H1 (cell line): ENCODE measurements around the gene U2AF1L4. TPM values are rescaled to one million over a fixed set of nuclear protein-coding genes. Genes with fewer than 3 reads are reported as not detected.

Source experiments
- CTCF ChIA-PET: fragments of 300-600 bp; sonication (Branson Sonifier 250); formaldehyde crosslinking; loops from one replicate; lab custom pipeline; 2021; ENCODE audit not compliant: partially characterized antibody; lab: Charles Lee
- POLR2A ChIA-PET: fragments of 300-600 bp; sonication (Branson Sonifier 250); formaldehyde crosslinking; loops from one replicate; lab custom pipeline; 2021; ENCODE audit warnings: inconsistent platforms; ENCODE audit not compliant: partially characterized antibody; lab: Charles Lee
- DNase-seq, 2 experiments: peaks; one replicate each; pipeline versions ENCODE4 v3.0.0 to v3.0.0-alpha.2; 2010 to 2022; ENCODE audit warnings: low spot score in 2 of 2, low read depth in 1 of 2, mixed read lengths in 1 of 2
- FAIRE-seq: peaks from 2 replicates; lab custom pipeline; 2011; peaks lifted over from hg19 to GRCh38; lab: Jason Lieb, UNC
- H2AFZ ChIP-seq: 2 replicates; pipeline ENCODE4 v1.8.1; 2012; ENCODE audit warnings: low read length, inconsistent platforms
- H2AK5ac ChIP-seq: 2 replicates; pipeline ENCODE4 v1.6.1; 2013; ENCODE audit warnings: low read depth, low read length
- H2BK120ac ChIP-seq: replicated peaks from 2 replicates; pipeline ENCODE3; 2013; ENCODE audit warnings: low read depth, low read length, inconsistent platforms
- H2BK12ac ChIP-seq: 2 replicates; pipeline ENCODE4 v1.6.1; 2013; ENCODE audit warnings: low read depth, low read length
- H2BK15ac ChIP-seq: 2 replicates; pipeline ENCODE4 v1.6.1; 2013; ENCODE audit warnings: low read length
- H2BK20ac ChIP-seq: 2 replicates; pipeline ENCODE4 v1.6.1; 2013; ENCODE audit warnings: low read length
- H2BK5ac ChIP-seq: 2 replicates; pipeline ENCODE4 v1.6.1; 2013; ENCODE audit warnings: low read depth, low read length
- H3K14ac ChIP-seq: 2 replicates; pipeline ENCODE4 v1.6.1; 2013; ENCODE audit warnings: inconsistent platforms; ENCODE audit not compliant: insufficient read length
- H3K18ac ChIP-seq: 2 replicates; pipeline ENCODE4 v1.6.1; 2013; ENCODE audit warnings: low read length; ENCODE audit errors: extremely low read depth
- H3K23ac ChIP-seq: 2 replicates; pipeline ENCODE4 v1.6.1; 2013; ENCODE audit warnings: inconsistent platforms; ENCODE audit not compliant: insufficient read length
- H3K23me2 ChIP-seq: 2 replicates; pipeline ENCODE4 v1.6.1; 2013; ENCODE audit warnings: low read depth, low read length
- H3K27ac ChIP-seq: 2 replicates; pipeline ENCODE4 v1.6.1; 2011; ENCODE audit warnings: low read depth, low read length, inconsistent platforms
- H3K27me3 ChIP-seq, 4 experiments: replicated peaks in 1 of 4; 1 replicate in 1 of 4; 2 replicates in 3 of 4; pipeline versions ENCODE4 v1.6.1 to v1.8.1; 2011 to 2013; ENCODE audit warnings: low read length in 3 of 4, mild to moderate bottlenecking in 3 of 4, inconsistent platforms in 2 of 4, mixed read lengths in 2 of 4, moderate library complexity in 1 of 4; ENCODE audit not compliant: control insufficient read depth in 3 of 4, insufficient read depth in 3 of 4; ENCODE audit errors: extremely low read depth in 1 of 4
- H3K36me3 ChIP-seq, 4 experiments: 2 replicates each; pipeline versions ENCODE4 v1.6.1 to v1.8.1; 2011 to 2013; ENCODE audit warnings: mild to moderate bottlenecking in 4 of 4, low read length in 3 of 4, moderate library complexity in 2 of 4, control low read depth in 1 of 4, inconsistent platforms in 1 of 4; ENCODE audit not compliant: insufficient read depth in 4 of 4, control insufficient read depth in 2 of 4
- H3K4ac ChIP-seq: replicated peaks from 2 replicates; pipeline ENCODE3; 2013; ENCODE audit warnings: low read length, low read depth, mixed read lengths, inconsistent platforms; ENCODE audit not compliant: insufficient read length
- H3K4me1 ChIP-seq, 4 experiments: replicated peaks in 1 of 4; 1 replicate in 1 of 4; 2 replicates in 3 of 4; pipeline versions ENCODE4 v1.6.1 to v1.8.1; 2011 to 2013; ENCODE audit warnings: low read length in 3 of 4, inconsistent platforms in 2 of 4, mixed read lengths in 1 of 4; ENCODE audit not compliant: insufficient read depth in 4 of 4, control insufficient read depth in 3 of 4
- H3K4me2 ChIP-seq, 2 experiments: 2 replicates each; pipeline versions ENCODE4 v1.6.1 to v1.8.1; 2011 to 2013; ENCODE audit warnings: low read depth in 2 of 2, low read length in 2 of 2, control low read depth in 1 of 2, inconsistent platforms in 1 of 2, mild to moderate bottlenecking in 1 of 2; ENCODE audit not compliant: insufficient read depth in 1 of 2
- H3K4me3 ChIP-seq, 4 experiments: fragments of 200-600, 300-600 bp in 1 of 4; sonication (generic), shearing (Covaris generic), sonication (Bioruptor Twin) in 1 of 4; 2 replicates each; pipeline versions ENCODE4 v1.5.1 to v1.8.1; 2011 to 2016; ENCODE audit warnings: low read length in 4 of 4, low read depth in 3 of 4, control low read depth in 2 of 4, inconsistent platforms in 2 of 4, mild to moderate bottlenecking in 2 of 4, mixed read lengths in 1 of 4, moderate library complexity in 1 of 4; ENCODE audit not compliant: insufficient read depth in 2 of 4; ENCODE audit errors: extremely low read depth in 1 of 4
- H3K56ac ChIP-seq: replicated peaks from 2 replicates; pipeline ENCODE3; 2013; ENCODE audit warnings: low read depth, mild to moderate bottlenecking, mixed read lengths, low read length, inconsistent platforms; ENCODE audit not compliant: insufficient read length
- H3K79me1 ChIP-seq: 2 replicates; pipeline ENCODE4 v1.6.1; 2013; ENCODE audit warnings: low read depth, low read length, control low read depth
- H3K79me2 ChIP-seq, 2 experiments: 2 replicates each; pipeline versions ENCODE4 v1.6.1 to v1.8.1; 2012 to 2013; ENCODE audit warnings: low read length in 2 of 2, mild to moderate bottlenecking in 2 of 2, inconsistent platforms in 1 of 2; ENCODE audit not compliant: insufficient read depth in 2 of 2, control insufficient read depth in 1 of 2
- H3K9ac ChIP-seq, 4 experiments: replicated peaks in 1 of 4; 1 replicate in 1 of 4; 2 replicates in 3 of 4; pipeline versions ENCODE4 v1.6.1 to v1.8.1; 2011 to 2013; ENCODE audit warnings: low read depth in 3 of 4, low read length in 3 of 4, control low read depth in 2 of 4, mild to moderate bottlenecking in 2 of 4, moderate library complexity in 2 of 4, inconsistent platforms in 1 of 4; ENCODE audit errors: extremely low read depth in 1 of 4
- H3K9me3 ChIP-seq, 2 experiments: 2 replicates each; pipeline versions ENCODE4 v1.6.1 to v1.8.1; 2012 to 2013; ENCODE audit warnings: mild to moderate bottlenecking in 2 of 2, moderate library complexity in 2 of 2, control low read depth in 1 of 2, inconsistent platforms in 1 of 2, low read depth in 1 of 2, low read length in 1 of 2, mixed read lengths in 1 of 2; ENCODE audit not compliant: insufficient read depth in 2 of 2
- H4K20me1 ChIP-seq, 2 experiments: replicated peaks in 1 of 2; 2 replicates each; pipeline versions ENCODE3 to v1.8.1; 2011 to 2013; ENCODE audit warnings: inconsistent platforms in 2 of 2, low read length in 2 of 2, mild to moderate bottlenecking in 1 of 2; ENCODE audit not compliant: insufficient read depth in 2 of 2, control insufficient read depth in 1 of 2
- H4K5ac ChIP-seq: 2 replicates; pipeline ENCODE4 v1.6.1; 2013; ENCODE audit warnings: low read length, low read depth, mixed read lengths, inconsistent platforms; ENCODE audit not compliant: insufficient read length
- H4K8ac ChIP-seq: 2 replicates; pipeline ENCODE4 v1.8.0; 2013; ENCODE audit warnings: mild to moderate bottlenecking, moderate library complexity, low read length, inconsistent platforms; ENCODE audit not compliant: insufficient read depth; ENCODE audit errors: extremely low read depth
- H4K91ac ChIP-seq: replicated peaks from 2 replicates; pipeline ENCODE3; 2013; ENCODE audit warnings: low read length, mixed read lengths, inconsistent platforms; ENCODE audit not compliant: insufficient read length
- BCL11A ChIP-seq, 2 experiments: IDR thresholded peaks; one replicate each; pipeline ENCODE4 v1.6.1; 2011; ENCODE audit warnings: low read depth in 2 of 2, low read length in 2 of 2, mild to moderate bottlenecking in 2 of 2
- CBX5 ChIP-seq: fragments of 300-800, 300-1000 bp; sonication (generic); IDR thresholded peaks from 2 replicates; pipeline ENCODE4 v1.7.1; 2016; ENCODE audit warnings: antibody characterized with exemption, low read length, low read depth
- CREB1 ChIP-seq: IDR thresholded peaks from 2 replicates; pipeline ENCODE4 v1.6.1; 2012; ENCODE audit warnings: inconsistent platforms
- CTBP2 ChIP-seq: IDR thresholded peaks from 2 replicates; pipeline ENCODE4 v1.7.0; 2011; ENCODE audit warnings: borderline replicate concordance, mild to moderate bottlenecking, moderate library complexity, mixed read lengths, low read length; ENCODE audit not compliant: insufficient read depth, insufficient read length
- HDAC2 ChIP-seq, 2 experiments: fragments of 300-600 bp in 1 of 2; sonication (generic) in 1 of 2; IDR thresholded peaks; 2 replicates each; pipeline ENCODE4 v1.6.1; 2011 to 2012; ENCODE audit warnings: low read depth in 2 of 2, low read length in 2 of 2, mild to moderate bottlenecking in 2 of 2, moderate library complexity in 2 of 2, borderline replicate concordance in 1 of 2, inconsistent platforms in 1 of 2
- KDM5A ChIP-seq: fragments of 200-600 bp; IDR thresholded peaks from 2 replicates; pipeline ENCODE4 v1.7.1; 2012; ENCODE audit warnings: mild to moderate bottlenecking, low read length, inconsistent platforms, mixed read lengths
- PHF8 ChIP-seq: fragments of 200-600 bp; sonication (generic); conservative IDR thresholded peaks from 2 replicates; pipeline ENCODE4 v1.7.1; 2012; ENCODE audit warnings: low read depth, mild to moderate bottlenecking, inconsistent platforms, low read length, moderate library complexity
- RBBP5 ChIP-seq: IDR thresholded peaks from 2 replicates; pipeline ENCODE4 v1.7.1; 2012; ENCODE audit warnings: low read depth, mild to moderate bottlenecking, inconsistent platforms, low read length, moderate library complexity, borderline replicate concordance
- RNF2 ChIP-seq: fragments of 200-900, 300-1000 bp; sonication (generic); IDR thresholded peaks from 2 replicates; pipeline ENCODE4 v1.7.1; 2016; ENCODE audit warnings: borderline replicate concordance, low read depth, mild to moderate bottlenecking, antibody characterized with exemption, low read length; ENCODE audit not compliant: poor library complexity, severe bottlenecking; ENCODE audit errors: missing control alignments
- SP1 ChIP-seq: IDR thresholded peaks from 2 replicates; pipeline ENCODE4 v1.6.1; 2011; ENCODE audit warnings: low read depth, low read length
- SP2 ChIP-seq: IDR thresholded peaks from 2 replicates; pipeline ENCODE4 v1.6.1; 2012; ENCODE audit warnings: mild to moderate bottlenecking, low read length, inconsistent platforms
- ZNF274 ChIP-seq: IDR thresholded peaks from 2 replicates; pipeline ENCODE4 v1.7.0; 2012; ENCODE audit warnings: low read length, borderline replicate concordance; ENCODE audit errors: extremely low read depth
- WGBS, 2 experiments: shearing (Covaris generic) in 1 of 2; methylation state at CpG; one replicate each; pipeline versions ENCODE4 v1.1.6 to v1.1.7; 2013 to 2015; ENCODE audit warnings: low lambda C conversion rate in 2 of 2, mixed read lengths in 2 of 2, inconsistent platforms in 1 of 2, low coverage in 1 of 2, missing lambda C conversion rate in 1 of 2; ENCODE audit not compliant: insufficient replicate concordance in 2 of 2, insufficient coverage in 1 of 2, insufficient read length in 1 of 2; ENCODE audit errors: extremely low coverage in 1 of 2, missing lambda C conversion rate in 1 of 2; 5-methylcytosine and 5-hydroxymethylcytosine counted together
- polyA plus RNA-seq, 7 experiments: library from polyadenylated mRNA; depleted of rRNA in 3 of 7; stranded (reverse) in 5 of 7; unstranded in 2 of 7; fragments of >200 nt in 5 of 7; fragments of 200-250 nt in 2 of 7; gene quantifications; 1 replicate in 5 of 7; 2 replicates in 1 of 7; 4 replicates in 1 of 7; pipeline versions ENCODE4 v1.2.1 to v1.2.3, GENCODE V29; 2011 to 2013; ENCODE audit warnings: missing spikeins in 2 of 7, mixed read lengths in 2 of 7
- total RNA-seq: library from RNA; stranded (reverse); fragmentation: NEBNext Ultra II Directional; extraction: Animal tissue kit (Norgen Biotek cat#: 25700); gene quantifications from 2 replicates; pipeline ENCODE4 v1.2.1, GENCODE V29; 2021

The U2AF1L4 gene
- total and polyA plus RNA-seq, 2 of the 8 experiments (the other 6 are each of a cell fraction or from before 2014, with no cell fraction given), result 15.1 to 32.7 TPM

DNA sequence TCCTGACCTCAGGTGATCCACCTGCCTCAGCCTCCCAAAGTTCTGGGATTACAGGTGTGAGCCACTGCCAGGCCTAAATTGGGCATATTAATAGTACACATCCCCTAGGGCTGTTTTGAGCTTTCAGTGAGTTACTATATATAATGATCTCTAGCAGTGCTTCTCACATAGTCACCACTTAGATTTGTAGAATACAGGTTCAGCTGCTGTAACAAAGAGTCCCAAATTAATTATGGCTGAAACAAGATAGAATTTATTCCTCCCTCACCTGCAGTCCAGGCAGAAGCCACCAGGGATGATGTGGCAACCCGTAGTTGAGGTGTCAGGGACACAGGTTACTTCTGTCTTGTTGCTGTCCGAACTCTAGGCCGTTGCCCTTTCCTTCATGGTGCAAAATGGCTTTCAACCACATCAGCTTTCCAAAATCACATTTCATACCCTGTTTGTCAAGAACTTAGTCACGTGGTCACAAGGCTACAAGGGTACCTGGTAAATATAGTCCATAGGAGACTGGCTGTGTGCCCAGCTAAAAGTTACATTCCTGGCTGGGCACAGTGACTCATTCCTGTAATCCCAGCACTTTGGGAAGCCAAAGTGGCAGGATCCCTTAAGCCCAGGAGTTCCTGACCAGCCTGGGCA, 15.6 kb upstream of the U2AF1L4 start:
- H2AK5ac ChIP-seq, result no peak overlapping the region
- no peak overlapping the region for H4K91ac ChIP-seq
- H3K23me2 ChIP-seq, result peaks cover 8% of the 10 kb centered on the region; the same call in 1 of the 2 replicates
- WGBS, 2 experiments, result 88% methylated on average over 4 of the region's 4 CpGs; no CpG with 5 or more reads in 1 of the 2 experiments
- H3K9ac ChIP-seq, result no peak overlapping the region
- FAIRE-seq (no peak), DNase-seq (no peak)
- ChIA-PET CTCF (interaction anchor here (1.5 to 1.9 kb wide), 2 partner anchors 24 to 58 kb away, joined by 3 to 5 read pairs; no protein-coding TSS in a partner anchor), POLR2A (interaction anchor here (1.4 to 1.5 kb wide), 2 partner anchors 12 to 13 kb away, joined by 3 to 6 read pairs; partner anchors contain the start of gene LIN37)
- H4K8ac ChIP-seq, result no peak overlapping the region
- no peaks in the 10 kb centered on the region for H3K9me3 ChIP-seq
- H3K18ac ChIP-seq, result no peak overlapping the region
- H3K4me3 ChIP-seq, result no peak overlapping the region
- no peak overlapping the region for H3K23ac ChIP-seq
- peaks cover 2 to 8% of the 10 kb centered on the region in 2 experiments for H4K20me1 ChIP-seq
- H2BK120ac ChIP-seq, result no peak overlapping the region
- no peak overlapping the region for H3K14ac ChIP-seq
- H2BK20ac ChIP-seq, result no peak overlapping the region
- peaks cover 4% of the 10 kb centered on the region for H3K79me1 ChIP-seq
- no peak overlapping the region for H2AFZ ChIP-seq
- no peak overlapping the region for H2BK15ac ChIP-seq
- H3K4me1 ChIP-seq, result peaks cover 0 to 12% (median 8%) of the 10 kb centered on the region in 4 experiments; a peak in 5 of 7 replicates
- H3K4me2 ChIP-seq, result no peak overlapping the region
- H2BK5ac ChIP-seq, result no peak overlapping the region
- H3K79me2 ChIP-seq, result peaks cover 0 to 6% of the 10 kb centered on the region in 2 experiments; a peak in 2 of 4 replicates
- H3K4ac ChIP-seq, result no peak overlapping the region
- H4K5ac ChIP-seq, result no peak overlapping the region
- no peak overlapping the region for H3K27ac ChIP-seq
- no peak overlapping the region for H3K56ac ChIP-seq
- H2BK12ac ChIP-seq, result no peak overlapping the region
- peaks cover 2 to 16% (median 6%) of the 10 kb centered on the region in 4 experiments; a peak in 5 of 8 replicates for H3K36me3 ChIP-seq
- H3K27me3 ChIP-seq, result peaks cover 0 to 9% (median 6%) of the 10 kb centered on the region in 4 experiments; a peak in 5 of 7 replicates
- TF ChIP-seq RBBP5 (no peak), CTBP2 (no peak), PHF8 (no peak), SP1 (no peak), CBX5 (no peak), HDAC2 (IDR thresholded peaks at IDR 0.05; ENCODE audit: borderline replicate concordance in 1 of 2, low read depth in 2 of 2, low read length in 2 of 2) (no peak), RNF2 (no peak), BCL11A (IDR thresholded peaks at IDR 0.05; ENCODE audit: low read depth in 2 of 2, low read length in 2 of 2) (no peak), KDM5A (no peak), SP2 (no peak), ZNF274 (no peak), CREB1 (no peak)
